B cell (primary cell): ENCODE measurements around the gene CYYR1. TPM values are rescaled to one million over a fixed set of nuclear protein-coding genes. Genes with fewer than 3 reads are reported as not detected.

Experiments
- ATAC-seq: fragments of 200-7000 bp; cut with Tn5 transposase; one replicate; pipeline ENCODE4 v1.10.0; 2021; ENCODE audit warnings: low read depth, mild to moderate bottlenecking, moderate number of reproducible peaks, moderate library complexity
- CTCF ChIA-PET: fragments of 350-600 bp; sonication (Branson Sonifier 250); formaldehyde crosslinking; loops from one replicate; lab custom pipeline; 2021; ENCODE audit warnings: antibody characterized with exemption, inconsistent platforms; lab: Charles Lee
- POLR2A ChIA-PET: fragments of 350-600 bp; sonication (Branson Sonifier 250); formaldehyde crosslinking; loops from one replicate; lab custom pipeline; 2021; ENCODE audit warnings: antibody characterized with exemption; lab: Charles Lee
- DNase-seq: peaks from one replicate; pipeline ENCODE4 v3.0.0; 2013
- H2AFZ ChIP-seq: 2 replicates; pipeline ENCODE4 v1.6.1; 2012; ENCODE audit warnings: mild to moderate bottlenecking, low read depth, low read length; ENCODE audit not compliant: insufficient read depth, poor library complexity, severe bottlenecking
- H3K27ac ChIP-seq, 2 donors: 1 replicate in 1 of 2; 2 replicates in 1 of 2; pipeline ENCODE4 v1.5.1; 2012 to 2013; ENCODE audit warnings: low read length in 2 of 2, mild to moderate bottlenecking in 2 of 2, moderate library complexity in 1 of 2
- H3K27me3 ChIP-seq, 4 experiments: fragments of 200-600 bp in 1 of 4; sonication (generic) in 1 of 4; replicated peaks in 1 of 4; 1 replicate in 2 of 4; 2 replicates in 2 of 4; pipeline versions ENCODE4 v1.6.1 to v1.7.0; 2013 to 2016; ENCODE audit warnings: low read length in 3 of 4, mild to moderate bottlenecking in 2 of 4, mixed read lengths in 1 of 4, moderate library complexity in 1 of 4; ENCODE audit not compliant: insufficient read depth in 4 of 4, control insufficient read depth in 3 of 4; ENCODE audit errors: control extremely low read depth in 1 of 4
- H3K36me3 ChIP-seq, 2 experiments: replicated peaks in 1 of 2; 1 replicate in 1 of 2; 2 replicates in 1 of 2; pipeline versions ENCODE4 v1.6.1 to v1.7.1; 2013; ENCODE audit warnings: low read length in 1 of 2; ENCODE audit not compliant: insufficient read depth in 2 of 2, control insufficient read depth in 1 of 2; ENCODE audit errors: control extremely low read depth in 1 of 2, extremely low read depth in 1 of 2
- H3K4me1 ChIP-seq, 2 donors: fragments of 200-600 bp in 1 of 2; sonication (generic) in 1 of 2; 1 replicate in 1 of 2; 2 replicates in 1 of 2; pipeline versions ENCODE4 v1.5.1 to v1.6.1; 2013 to 2017; ENCODE audit warnings: low read length in 2 of 2; ENCODE audit not compliant: control insufficient read depth in 2 of 2, insufficient read depth in 2 of 2
- H3K4me2 ChIP-seq: replicated peaks from 2 replicates; pipeline ENCODE3; 2012; ENCODE audit warnings: mild to moderate bottlenecking, low read depth, low read length; ENCODE audit not compliant: poor library complexity, severe bottlenecking
- H3K4me3 ChIP-seq, 5 experiments: fragments of 200-600 bp in 1 of 5; sonication (generic) in 1 of 5; 1 replicate in 3 of 5; 2 replicates in 2 of 5; pipeline versions ENCODE4 v1.5.1 to v1.7.0; 2011 to 2016; ENCODE audit warnings: low read length in 4 of 5, mild to moderate bottlenecking in 4 of 5, low read depth in 2 of 5, control low read depth in 1 of 5, moderate library complexity in 1 of 5; ENCODE audit not compliant: insufficient read depth in 1 of 5; ENCODE audit errors: control extremely low read depth in 1 of 5, extremely low read depth in 1 of 5
- H3K79me2 ChIP-seq: fragments of 200-600 bp; sonication (generic); one replicate; pipeline ENCODE4 v1.6.0; 2016; ENCODE audit warnings: low read length; ENCODE audit not compliant: control insufficient read depth, insufficient read depth
- H3K9ac ChIP-seq: fragments of 200-600 bp; sonication (generic); 2 replicates; pipeline ENCODE4 v1.6.1; 2017; ENCODE audit warnings: mild to moderate bottlenecking, low read length, moderate library complexity
- H3K9me3 ChIP-seq, 3 donors: one replicate each; pipeline versions ENCODE4 v1.6.1 to v1.7.1; 2013; ENCODE audit warnings: low read length in 2 of 3; ENCODE audit not compliant: control insufficient read depth in 2 of 3, insufficient read depth in 1 of 3; ENCODE audit errors: control extremely low read depth in 1 of 3
- H4K20me1 ChIP-seq: 2 replicates; pipeline ENCODE4 v1.6.0; 2012; ENCODE audit warnings: mild to moderate bottlenecking, low read length; ENCODE audit not compliant: insufficient read depth, control insufficient read depth, poor library complexity, severe bottlenecking
- H3K27ac Mint-ChIP-seq: one replicate; pipeline ENCODE4 v1.8.0; 2021; ENCODE audit warnings: mixed read lengths
- H3K27me3 Mint-ChIP-seq: one replicate; pipeline ENCODE4 v1.8.0; 2021; ENCODE audit warnings: mixed read lengths
- H3K4me1 Mint-ChIP-seq: one replicate; pipeline ENCODE4 v1.8.0; 2021; ENCODE audit warnings: mixed read lengths
- H3K4me3 Mint-ChIP-seq: one replicate; pipeline ENCODE4 v1.8.0; 2021; ENCODE audit warnings: mixed read lengths
- H3K9me3 Mint-ChIP-seq: one replicate; pipeline ENCODE4 v1.8.0; 2022; ENCODE audit warnings: mixed read lengths; ENCODE audit not compliant: insufficient read depth
- EZH2 ChIP-seq: IDR thresholded peaks from 2 replicates; pipeline ENCODE4 v1.6.1; 2012; ENCODE audit warnings: borderline replicate concordance, low read depth, mild to moderate bottlenecking, moderate library complexity, low read length; ENCODE audit not compliant: insufficient read depth, poor library complexity, severe bottlenecking
- WGBS: methylation state at CpG from one replicate; pipeline ENCODE4 v1.1.5; 2013; ENCODE audit warnings: missing lambda C conversion rate; ENCODE audit not compliant: insufficient coverage; 5-methylcytosine and 5-hydroxymethylcytosine counted together
- intact Hi-C: fragments of 100-400 bp; cut with micrococcal nuclease; formaldehyde crosslinking; loops from one replicate; pipeline ENCODE4 v1.10.0; 2022
- polyA plus RNA-seq: library from polyadenylated mRNA; depleted of rRNA; stranded (reverse); fragments of >200 nt; gene quantifications from 2 replicates; pipeline ENCODE4 v1.2.3, GENCODE V29; 2012
- total RNA-seq, 2 donors: library from RNA; stranded (reverse); fragments of 120-200 nt in 1 of 2; gene quantifications; 1 replicate in 1 of 2; 2 replicates in 1 of 2; pipeline versions ENCODE4 v1.2.3 to v1.2.4, GENCODE V29; 2013 to 2022
- TF ChIP-seq, protein P1 (sequence below): fragments of 200-600 bp; IDR thresholded peaks from one replicate; pipeline ENCODE4 v1.8.0; 2022; ENCODE audit warnings: antibody characterized with exemption, mild to moderate bottlenecking

The CYYR1 gene
- total and polyA plus RNA-seq, 2 donors (not counting 1 experiment from before 2014, with no cell fraction given): not detected

DNA sequence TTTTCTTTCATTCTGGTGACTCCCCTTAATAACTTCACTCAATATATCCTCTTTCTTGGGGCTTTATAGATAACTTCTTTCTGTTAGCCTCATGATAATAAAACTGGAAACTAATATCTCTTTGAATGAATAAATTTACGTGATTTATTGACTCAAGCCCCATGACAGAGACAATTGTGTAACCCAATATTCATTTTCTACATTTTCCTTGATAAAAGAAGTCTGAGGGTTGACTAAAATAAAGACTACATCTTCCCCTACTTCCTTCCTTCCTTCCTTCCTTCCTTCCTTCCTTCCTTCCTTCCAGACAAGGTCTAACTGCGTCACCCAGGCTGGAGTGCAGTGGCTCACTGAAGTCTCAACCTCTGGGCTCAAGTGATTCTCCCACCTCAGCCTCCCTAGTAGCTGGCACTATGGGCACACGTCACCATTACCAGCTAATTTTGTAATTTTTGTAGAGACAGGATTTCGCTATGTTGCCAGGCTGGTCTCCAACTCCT, 85.1 kb downstream of the CYYR1 start:
- ChIA-PET CTCF (no interaction called here), POLR2A (no interaction called here)
- no peak for ATAC-seq

DNA sequence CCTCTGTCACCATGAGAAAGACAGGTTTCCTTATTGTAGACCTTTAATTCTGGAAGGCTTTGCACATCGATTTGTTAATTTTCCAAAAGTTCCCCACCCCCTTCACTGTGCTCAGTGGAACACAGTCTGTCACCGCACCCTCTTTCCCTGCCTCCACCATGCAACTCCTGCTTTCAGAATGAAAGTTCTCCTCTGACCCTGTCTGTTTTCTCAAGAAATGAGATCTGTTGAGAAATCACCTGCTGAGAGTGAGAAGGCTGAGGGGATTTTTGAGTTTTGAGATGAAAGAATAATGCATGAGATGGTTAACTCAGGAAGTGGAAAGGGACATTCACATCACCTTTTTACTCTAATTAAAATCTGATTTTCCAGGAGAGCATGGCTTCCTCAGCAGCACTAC, 99.6 kb downstream of the CYYR1 start:
- H4K20me1 ChIP-seq: no peaks in the 10 kb centered on the region
- ATAC-seq (no peak), DNase-seq (no peak)
- H3K4me3 ChIP-seq: no peak overlapping the region
- H3K27me3 ChIP-seq: no peaks in the 10 kb centered on the region
- Mint-ChIP-seq H3K27ac (no peak overlapping the region), H3K27me3 (no peaks in the 10 kb centered on the region), H3K9me3 (peaks cover 4% of the 10 kb centered on the region), H3K4me1 (no peaks in the 10 kb centered on the region), H3K4me3 (no peak overlapping the region)
- intact Hi-C loops: no loop called here
- ChIA-PET CTCF (no interaction called here), POLR2A (no interaction called here)
- no peak for TF ChIP-seq EZH2
- TF ChIP-seq, protein P1, sequence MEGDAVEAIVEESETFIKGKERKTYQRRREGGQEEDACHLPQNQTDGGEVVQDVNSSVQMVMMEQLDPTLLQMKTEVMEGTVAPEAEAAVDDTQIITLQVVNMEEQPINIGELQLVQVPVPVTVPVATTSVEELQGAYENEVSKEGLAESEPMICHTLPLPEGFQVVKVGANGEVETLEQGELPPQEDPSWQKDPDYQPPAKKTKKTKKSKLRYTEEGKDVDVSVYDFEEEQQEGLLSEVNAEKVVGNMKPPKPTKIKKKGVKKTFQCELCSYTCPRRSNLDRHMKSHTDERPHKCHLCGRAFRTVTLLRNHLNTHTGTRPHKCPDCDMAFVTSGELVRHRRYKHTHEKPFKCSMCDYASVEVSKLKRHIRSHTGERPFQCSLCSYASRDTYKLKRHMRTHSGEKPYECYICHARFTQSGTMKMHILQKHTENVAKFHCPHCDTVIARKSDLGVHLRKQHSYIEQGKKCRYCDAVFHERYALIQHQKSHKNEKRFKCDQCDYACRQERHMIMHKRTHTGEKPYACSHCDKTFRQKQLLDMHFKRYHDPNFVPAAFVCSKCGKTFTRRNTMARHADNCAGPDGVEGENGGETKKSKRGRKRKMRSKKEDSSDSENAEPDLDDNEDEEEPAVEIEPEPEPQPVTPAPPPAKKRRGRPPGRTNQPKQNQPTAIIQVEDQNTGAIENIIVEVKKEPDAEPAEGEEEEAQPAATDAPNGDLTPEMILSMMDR: no peak
- no CpG with 5 or more reads among the region's 2 CpGs for WGBS
- H3K9me3 ChIP-seq: no peaks in the 10 kb centered on the region
- no peak overlapping the region for H3K27ac ChIP-seq
- H3K79me2 ChIP-seq: no peaks in the 10 kb centered on the region
- no peak overlapping the region for H3K4me2 ChIP-seq
- H3K4me1 ChIP-seq: no peaks in the 10 kb centered on the region
- H3K9ac ChIP-seq: no peak overlapping the region
- H3K36me3 ChIP-seq: no peaks in the 10 kb centered on the region
- no peak overlapping the region for H2AFZ ChIP-seq

More for the DNA sequence above, 85.1 kb downstream of the CYYR1 start:
- Histone ChIP-seq H3K9me3 (no peaks in the 10 kb centered on the region), H3K27ac (no peak overlapping the region), H3K79me2 (no peaks in the 10 kb centered on the region), H3K9ac (no peak overlapping the region), H3K4me2 (no peak overlapping the region), H4K20me1 (no peaks in the 10 kb centered on the region), H3K36me3 (no peaks in the 10 kb centered on the region), H3K4me1 (no peaks in the 10 kb centered on the region), H2AFZ (no peak overlapping the region), H3K4me3 (no peak overlapping the region), H3K27me3 (no peaks in the 10 kb centered on the region)
- no peak overlapping the region for H3K27ac Mint-ChIP-seq
- no peak for DNase-seq
- 100% methylated on average over 1 of the region's 4 CpGs for WGBS
- no peak overlapping the region for H3K4me3 Mint-ChIP-seq
- H3K9me3 Mint-ChIP-seq: no peaks in the 10 kb centered on the region
- TF ChIP-seq, protein P1: no peak
- no peak for TF ChIP-seq EZH2
- no peaks in the 10 kb centered on the region for H3K4me1 Mint-ChIP-seq
- intact Hi-C loops: no loop called here
- H3K27me3 Mint-ChIP-seq: no peaks in the 10 kb centered on the region
